Trophoblast cell (in vitro differentiated cells and primary cell): ENCODE measurements around the gene CD226.

Experiments
- DNase-seq, 2 donors: peaks; one replicate each; pipeline ENCODE4 v3.0.0-alpha.2; 2016
- H2AFZ ChIP-seq: 2 replicates; pipeline ENCODE4 v1.6.1; 2013; ENCODE audit warnings: low read length, moderate library complexity, mild to moderate bottlenecking; ENCODE audit not compliant: insufficient read depth, poor library complexity
- H2AK5ac ChIP-seq: 2 replicates; pipeline ENCODE4 v1.6.1; 2013; ENCODE audit warnings: mild to moderate bottlenecking, low read length
- H2BK120ac ChIP-seq: 2 replicates; pipeline ENCODE4 v1.6.1; 2013; ENCODE audit warnings: low read length, mild to moderate bottlenecking, moderate library complexity; ENCODE audit not compliant: insufficient read depth, poor library complexity
- H2BK12ac ChIP-seq: 2 replicates; pipeline ENCODE4 v1.6.1; 2013; ENCODE audit warnings: mild to moderate bottlenecking, low read length, moderate library complexity
- H2BK5ac ChIP-seq: 2 replicates; pipeline ENCODE4 v1.6.1; 2013; ENCODE audit warnings: low read length, low read depth, moderate library complexity, mild to moderate bottlenecking; ENCODE audit not compliant: poor library complexity
- H3K14ac ChIP-seq: 2 replicates; pipeline ENCODE4 v1.6.1; 2013; ENCODE audit warnings: mild to moderate bottlenecking, low read length
- H3K18ac ChIP-seq: 2 replicates; pipeline ENCODE4 v1.6.1; 2013; ENCODE audit warnings: mild to moderate bottlenecking, low read length
- H3K23ac ChIP-seq: 2 replicates; pipeline ENCODE4 v1.6.1; 2013; ENCODE audit warnings: low read length
- H3K27ac ChIP-seq: 2 replicates; pipeline ENCODE4 v1.5.1; 2013; ENCODE audit warnings: low read depth, mild to moderate bottlenecking, inconsistent platforms, low read length, moderate library complexity
- H3K27me3 ChIP-seq: 2 replicates; pipeline ENCODE4 v1.6.1; 2013; ENCODE audit warnings: inconsistent platforms, mild to moderate bottlenecking, low read length, moderate library complexity; ENCODE audit not compliant: insufficient read depth
- H3K36me3 ChIP-seq, 2 experiments: 1 replicate in 1 of 2; 2 replicates in 1 of 2; pipeline ENCODE4 v1.6.1; 2013; ENCODE audit warnings: low read length in 2 of 2, mild to moderate bottlenecking in 2 of 2, moderate library complexity in 1 of 2; ENCODE audit not compliant: insufficient read depth in 2 of 2, control insufficient read depth in 1 of 2
- H3K4ac ChIP-seq: 2 replicates; pipeline ENCODE4 v1.6.1; 2013; ENCODE audit warnings: low read depth, mild to moderate bottlenecking, low read length, moderate library complexity
- H3K4me1 ChIP-seq, 2 experiments: 1 replicate in 1 of 2; 2 replicates in 1 of 2; pipeline ENCODE4 v1.6.1; 2013; ENCODE audit warnings: low read length in 2 of 2, mild to moderate bottlenecking in 2 of 2, moderate library complexity in 1 of 2; ENCODE audit not compliant: insufficient read depth in 2 of 2, control insufficient read depth in 1 of 2
- H3K4me2 ChIP-seq: 2 replicates; pipeline ENCODE4 v1.6.1; 2013; ENCODE audit warnings: inconsistent platforms, mild to moderate bottlenecking, low read length, moderate library complexity
- H3K4me3 ChIP-seq: 2 replicates; pipeline ENCODE4 v1.5.1; 2013; ENCODE audit warnings: mild to moderate bottlenecking, low read depth, low read length, inconsistent platforms
- H3K79me1 ChIP-seq: one replicate; pipeline ENCODE4 v1.6.1; 2013; ENCODE audit warnings: low read length
- H3K79me2 ChIP-seq: 2 replicates; pipeline ENCODE4 v1.6.1; 2013; ENCODE audit warnings: low read length, mild to moderate bottlenecking; ENCODE audit not compliant: control insufficient read depth, insufficient read depth, poor library complexity
- H3K9ac ChIP-seq: 2 replicates; pipeline ENCODE4 v1.6.1; 2013; ENCODE audit warnings: mild to moderate bottlenecking, low read length
- H3K9me3 ChIP-seq: 2 replicates; pipeline ENCODE4 v1.6.1; 2013; ENCODE audit warnings: low read depth, mild to moderate bottlenecking, control low read depth, inconsistent platforms, low read length; ENCODE audit not compliant: insufficient read depth
- H4K12ac ChIP-seq: 2 replicates; pipeline ENCODE4 v1.6.1; 2013; ENCODE audit warnings: low read depth, mild to moderate bottlenecking, low read length, moderate library complexity
- H4K8ac ChIP-seq: 2 replicates; pipeline ENCODE4 v1.6.1; 2013; ENCODE audit warnings: low read depth, mild to moderate bottlenecking, low read length, moderate library complexity
- H4K91ac ChIP-seq: one replicate; pipeline ENCODE4 v1.6.1; 2013; ENCODE audit warnings: low read depth, mild to moderate bottlenecking, low read length, moderate library complexity
- WGBS: extraction: QIAGEN DNeasy Blood & Tissue Kit; methylation state at CpG from one replicate; pipeline ENCODE4 v1.1.7; 2013; ENCODE audit warnings: missing lambda C conversion rate; ENCODE audit not compliant: insufficient read length, insufficient coverage; ENCODE audit errors: extremely low coverage; 5-methylcytosine and 5-hydroxymethylcytosine counted together

The CD226 gene

DNA sequence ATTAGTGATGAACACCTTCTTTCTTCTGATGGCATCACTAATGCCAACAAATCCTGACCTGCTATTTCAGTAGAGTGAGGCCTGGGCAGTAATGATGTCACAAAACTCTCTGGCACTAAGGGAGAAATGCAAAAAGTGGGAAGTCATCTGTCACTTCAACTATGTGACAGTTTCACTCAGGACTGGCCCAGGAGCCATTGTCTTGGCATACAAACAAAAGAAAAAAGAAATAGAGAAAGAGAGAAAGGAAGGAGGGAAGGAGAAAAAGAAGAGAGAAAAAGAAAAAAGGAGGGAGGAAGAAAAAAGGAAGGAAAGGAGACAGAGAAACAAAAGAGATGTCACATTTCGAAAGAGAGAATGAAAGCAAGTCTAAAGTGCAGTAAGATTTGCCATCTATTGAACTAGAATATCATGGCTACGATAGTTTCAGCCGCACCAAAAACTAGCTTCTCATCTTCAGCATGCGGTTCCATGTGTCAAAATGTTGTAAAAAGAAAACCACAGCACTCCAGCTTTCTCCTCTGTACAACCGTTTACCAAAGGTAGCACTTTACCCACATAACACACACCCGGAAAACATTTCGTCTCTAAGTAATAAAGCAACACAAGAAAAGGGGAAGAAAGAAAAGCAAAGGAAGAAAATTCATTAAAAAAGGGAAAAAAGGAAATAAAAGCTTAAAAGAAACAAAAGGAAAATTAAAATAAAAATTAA, 50.1 kb downstream of the CD226 start:
- no peak overlapping the region for H3K4me3 ChIP-seq
- no CpG with 5 or more reads among the region's 7 CpGs for WGBS
- H3K9ac ChIP-seq, result no peak overlapping the region
- no peak overlapping the region for H3K4me2 ChIP-seq
- no peaks in the 10 kb centered on the region for H3K9me3 ChIP-seq
- no peaks in the 10 kb centered on the region for H3K4me1 ChIP-seq
- H2BK12ac ChIP-seq, result no peak overlapping the region
- DNase-seq, result no peak
- no peak overlapping the region for H3K14ac ChIP-seq
- no peak overlapping the region for H2BK120ac ChIP-seq
- H3K4ac ChIP-seq, result no peak overlapping the region
- H3K79me1 ChIP-seq, result no peaks in the 10 kb centered on the region
- no peaks in the 10 kb centered on the region for H3K27me3 ChIP-seq
- H4K12ac ChIP-seq, result no peak overlapping the region
- no peak overlapping the region for H3K23ac ChIP-seq
- H3K79me2 ChIP-seq, result no peaks in the 10 kb centered on the region
- no peak overlapping the region for H2BK5ac ChIP-seq
- no peaks in the 10 kb centered on the region for H3K36me3 ChIP-seq
- H4K8ac ChIP-seq, result no peak overlapping the region
- H4K91ac ChIP-seq, result no peak overlapping the region
- no peak overlapping the region for H2AK5ac ChIP-seq
- no peak overlapping the region for H3K27ac ChIP-seq
- no peak overlapping the region for H3K18ac ChIP-seq
- no peak overlapping the region for H2AFZ ChIP-seq

DNA sequence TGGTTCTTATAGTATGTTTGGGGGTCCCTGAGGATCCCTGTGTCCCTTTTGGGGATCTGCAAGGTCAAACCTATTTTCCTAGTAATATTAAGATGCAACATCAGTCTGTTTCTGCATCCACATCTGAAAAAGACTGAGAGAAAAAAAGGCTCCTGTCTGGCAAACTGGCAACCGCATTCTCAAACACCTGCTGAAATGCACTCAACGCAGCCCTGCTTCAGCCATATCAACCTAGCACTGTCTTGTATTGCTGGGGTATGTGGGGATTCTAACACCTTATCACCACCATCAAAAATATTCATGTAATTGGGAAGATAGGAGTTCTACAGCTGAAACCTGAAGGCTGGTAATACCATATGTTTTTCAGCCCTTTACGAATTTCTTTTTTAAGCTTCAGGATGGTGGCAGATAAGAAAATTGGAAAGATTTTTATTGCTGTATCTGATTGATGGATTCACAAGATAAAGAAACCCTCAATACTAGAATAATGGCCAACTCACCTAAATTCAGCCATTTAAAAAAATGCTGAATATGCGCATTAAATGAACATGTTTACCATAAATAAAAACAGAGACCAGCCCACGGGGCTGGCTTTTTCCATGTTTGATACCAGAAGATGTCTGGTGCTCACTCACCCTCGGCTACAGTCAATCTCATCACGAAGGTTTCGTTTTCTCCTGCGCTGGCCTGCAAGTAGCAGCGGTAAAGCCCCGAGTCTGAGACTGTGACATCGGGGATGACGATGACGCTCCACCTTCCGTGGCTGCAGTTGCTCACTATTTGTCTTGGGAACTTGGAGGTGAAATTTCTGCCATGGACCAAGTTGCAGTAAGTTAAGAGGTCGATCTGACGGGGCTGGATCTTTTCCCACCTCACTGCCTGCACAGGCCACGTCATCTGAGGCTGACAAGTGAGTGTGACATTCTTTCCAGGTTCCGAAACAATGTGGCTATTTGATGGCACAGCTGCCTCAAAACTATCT, 52.3 kb downstream of the CD226 start:
- Histone ChIP-seq H4K8ac (no peak overlapping the region), H2BK5ac (no peak overlapping the region), H3K9ac (no peak overlapping the region), H4K91ac (no peak overlapping the region), H3K27ac (no peak overlapping the region), H3K23ac (no peak overlapping the region), H3K4me1 (no peaks in the 10 kb centered on the region), H2BK120ac (no peak overlapping the region), H3K4me2 (no peak overlapping the region), H3K79me1 (no peaks in the 10 kb centered on the region), H2BK12ac (no peak overlapping the region), H3K36me3 (no peaks in the 10 kb centered on the region), H2AK5ac (no peak overlapping the region), H3K79me2 (no peaks in the 10 kb centered on the region), H3K18ac (no peak overlapping the region), H3K4ac (no peak overlapping the region), H2AFZ (no peak overlapping the region), H4K12ac (no peak overlapping the region), H3K27me3 (no peaks in the 10 kb centered on the region), H3K9me3 (no peaks in the 10 kb centered on the region), H3K14ac (no peak overlapping the region), H3K4me3 (no peak overlapping the region)
- no peak for DNase-seq
- WGBS, result no CpG with 5 or more reads among the region's 19 CpGs

DNA sequence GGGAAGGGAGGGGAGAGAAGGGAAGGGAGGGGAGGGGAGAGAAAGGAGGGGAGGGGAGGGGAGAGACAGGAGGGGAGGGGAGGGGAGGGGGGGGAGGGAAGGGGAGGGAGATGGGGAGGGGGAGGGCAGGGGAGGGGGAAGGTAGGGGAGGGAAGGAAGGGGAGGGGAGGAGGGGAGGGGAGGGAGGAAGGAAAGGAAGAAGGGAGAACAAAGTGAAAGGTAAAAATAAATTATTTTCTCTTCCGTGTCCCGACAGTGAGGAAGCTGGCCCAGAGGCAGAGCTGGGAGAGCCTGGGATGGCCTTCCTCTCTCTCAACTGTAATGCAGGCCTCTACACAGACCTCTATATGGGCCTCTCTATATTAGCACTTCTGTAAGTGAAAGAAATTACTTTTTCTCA, 53.2 kb downstream of the CD226 start:
- no peak for DNase-seq

DNA sequence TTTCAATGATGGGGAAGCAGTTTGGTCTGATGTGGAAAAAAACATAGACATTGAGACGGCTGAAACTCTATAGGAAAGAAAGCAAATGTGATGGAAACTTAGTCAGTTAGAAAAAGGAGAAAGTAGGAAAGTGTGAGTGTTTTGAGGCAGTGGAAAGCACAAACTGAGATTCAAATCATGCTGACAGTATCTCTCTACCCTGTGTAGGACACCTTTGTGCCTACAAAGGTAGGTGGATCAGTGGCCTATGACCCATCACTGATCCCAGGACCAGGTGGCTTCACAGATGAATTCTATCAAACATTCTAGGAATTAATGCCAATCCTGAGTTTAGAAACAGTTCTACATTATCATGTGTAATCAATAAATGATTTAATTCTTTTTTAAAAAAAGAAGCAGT, 57.1 kb downstream of the CD226 start:
- Histone ChIP-seq H3K79me2 (no peaks in the 10 kb centered on the region), H3K9me3 (peaks cover 1% of the 10 kb centered on the region), H4K12ac (no peak overlapping the region), H3K4me1 (no peaks in the 10 kb centered on the region), H3K9ac (no peak overlapping the region), H3K4ac (no peak overlapping the region), H2BK5ac (no peak overlapping the region), H3K79me1 (no peaks in the 10 kb centered on the region), H2AK5ac (no peak overlapping the region), H4K8ac (no peak overlapping the region), H3K27me3 (no peaks in the 10 kb centered on the region), H3K14ac (no peak overlapping the region), H3K36me3 (no peaks in the 10 kb centered on the region), H2BK12ac (no peak overlapping the region), H4K91ac (no peak overlapping the region), H3K4me3 (no peak overlapping the region), H3K27ac (no peak overlapping the region), H2AFZ (no peak overlapping the region), H3K4me2 (no peak overlapping the region), H3K18ac (no peak overlapping the region), H3K23ac (no peak overlapping the region), H2BK120ac (no peak overlapping the region)
- no CpG with 5 or more reads among the region's 1 CpG for WGBS
- no peak for DNase-seq

More for the DNA sequence above, 53.2 kb downstream of the CD226 start:
- H2BK120ac ChIP-seq, result no peak overlapping the region
- no peak overlapping the region for H2BK12ac ChIP-seq
- no peaks in the 10 kb centered on the region for H3K79me1 ChIP-seq
- no peak overlapping the region for H3K9ac ChIP-seq
- H3K4me1 ChIP-seq, result no peaks in the 10 kb centered on the region
- H2AFZ ChIP-seq, result no peak overlapping the region
- no CpG with 5 or more reads among the region's 2 CpGs for WGBS
- no peak overlapping the region for H2AK5ac ChIP-seq
- H3K23ac ChIP-seq, result no peak overlapping the region
- no peak overlapping the region for H3K18ac ChIP-seq
- H3K36me3 ChIP-seq, result no peaks in the 10 kb centered on the region
- H3K4me3 ChIP-seq, result no peak overlapping the region
- no peak overlapping the region for H3K27ac ChIP-seq
- no peak overlapping the region for H3K4ac ChIP-seq
- no peak overlapping the region for H3K14ac ChIP-seq
- H4K12ac ChIP-seq, result no peak overlapping the region
- H3K9me3 ChIP-seq, result no peaks in the 10 kb centered on the region
- H4K91ac ChIP-seq, result no peak overlapping the region
- no peak overlapping the region for H4K8ac ChIP-seq
- H2BK5ac ChIP-seq, result no peak overlapping the region
- no peaks in the 10 kb centered on the region for H3K79me2 ChIP-seq
- no peaks in the 10 kb centered on the region for H3K27me3 ChIP-seq
- no peak overlapping the region for H3K4me2 ChIP-seq
